Suprapubic skin (tissue), 3 donors: ENCODE data around the gene LDLRAD4.

Source experiments
- EP300 ChIP-seq: sonication (generic); formaldehyde crosslinking; IDR thresholded peaks from one replicate; pipeline ENCODE4 v1.6.1; 2017; ENCODE audit warnings: antibody characterized with exemption
- POLR2A ChIP-seq, 2 donors: fragments of 450-650 bp; IDR thresholded peaks; one replicate each; pipeline ENCODE4 v1.6.1; 2017; ENCODE audit warnings: antibody characterized with exemption in 2 of 2, mild to moderate bottlenecking in 2 of 2, moderate library complexity in 2 of 2
- TF ChIP-seq, protein P1 (sequence below), 2 donors: fragments of 200-600 bp in 1 of 2; fragments of 450-650 bp in 1 of 2; sonication (generic) in 1 of 2; IDR thresholded peaks; one replicate each; pipeline ENCODE4 v1.5.1; 2016 to 2019; ENCODE audit warnings: antibody characterized with exemption in 2 of 2, mild to moderate bottlenecking in 1 of 2, moderate library complexity in 1 of 2

DNA sequence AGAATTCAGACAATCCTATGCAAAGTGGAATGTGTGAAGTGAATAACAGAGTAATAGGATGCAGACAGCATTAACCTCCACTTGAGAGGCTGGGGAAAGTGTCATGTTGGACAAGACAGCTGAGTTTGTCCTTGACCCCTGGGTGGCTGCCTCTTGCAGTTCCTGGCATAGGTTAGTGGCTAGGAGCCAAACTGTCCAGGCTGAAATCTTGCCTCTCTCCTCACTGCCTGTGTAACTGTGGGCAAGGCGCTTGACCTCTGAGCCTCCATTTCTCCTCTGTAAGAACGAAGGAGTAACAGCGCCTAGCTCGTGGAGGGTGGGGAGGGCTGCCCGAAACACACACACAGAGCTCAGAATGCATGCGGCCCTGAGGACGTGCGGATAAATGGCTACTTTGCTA is 34.8 kb upstream of the LDLRAD4 start:
- TF ChIP-seq, protein P1, sequence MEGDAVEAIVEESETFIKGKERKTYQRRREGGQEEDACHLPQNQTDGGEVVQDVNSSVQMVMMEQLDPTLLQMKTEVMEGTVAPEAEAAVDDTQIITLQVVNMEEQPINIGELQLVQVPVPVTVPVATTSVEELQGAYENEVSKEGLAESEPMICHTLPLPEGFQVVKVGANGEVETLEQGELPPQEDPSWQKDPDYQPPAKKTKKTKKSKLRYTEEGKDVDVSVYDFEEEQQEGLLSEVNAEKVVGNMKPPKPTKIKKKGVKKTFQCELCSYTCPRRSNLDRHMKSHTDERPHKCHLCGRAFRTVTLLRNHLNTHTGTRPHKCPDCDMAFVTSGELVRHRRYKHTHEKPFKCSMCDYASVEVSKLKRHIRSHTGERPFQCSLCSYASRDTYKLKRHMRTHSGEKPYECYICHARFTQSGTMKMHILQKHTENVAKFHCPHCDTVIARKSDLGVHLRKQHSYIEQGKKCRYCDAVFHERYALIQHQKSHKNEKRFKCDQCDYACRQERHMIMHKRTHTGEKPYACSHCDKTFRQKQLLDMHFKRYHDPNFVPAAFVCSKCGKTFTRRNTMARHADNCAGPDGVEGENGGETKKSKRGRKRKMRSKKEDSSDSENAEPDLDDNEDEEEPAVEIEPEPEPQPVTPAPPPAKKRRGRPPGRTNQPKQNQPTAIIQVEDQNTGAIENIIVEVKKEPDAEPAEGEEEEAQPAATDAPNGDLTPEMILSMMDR (IDR thresholded peaks at IDR 0.05), result no peak
- TF ChIP-seq POLR2A (IDR thresholded peaks at IDR 0.05) (no peak), EP300 (no peak)
